ENCODE measurements around the gene DIO1.
A peak's percentile ranks its signal among the peaks of the same experiment; 100 is the strongest.

Gene DIO1

GRCh38 chr1:53905509-53905908, 11.5 kb downstream of the DIO1 start:
- no peak for DNase-seq (ENCODE audit: low read depth)
- no peak overlapping the region for H3K4me3 ChIP-seq (ENCODE audit: low read length)
- TF ChIP-seq, protein P1, sequence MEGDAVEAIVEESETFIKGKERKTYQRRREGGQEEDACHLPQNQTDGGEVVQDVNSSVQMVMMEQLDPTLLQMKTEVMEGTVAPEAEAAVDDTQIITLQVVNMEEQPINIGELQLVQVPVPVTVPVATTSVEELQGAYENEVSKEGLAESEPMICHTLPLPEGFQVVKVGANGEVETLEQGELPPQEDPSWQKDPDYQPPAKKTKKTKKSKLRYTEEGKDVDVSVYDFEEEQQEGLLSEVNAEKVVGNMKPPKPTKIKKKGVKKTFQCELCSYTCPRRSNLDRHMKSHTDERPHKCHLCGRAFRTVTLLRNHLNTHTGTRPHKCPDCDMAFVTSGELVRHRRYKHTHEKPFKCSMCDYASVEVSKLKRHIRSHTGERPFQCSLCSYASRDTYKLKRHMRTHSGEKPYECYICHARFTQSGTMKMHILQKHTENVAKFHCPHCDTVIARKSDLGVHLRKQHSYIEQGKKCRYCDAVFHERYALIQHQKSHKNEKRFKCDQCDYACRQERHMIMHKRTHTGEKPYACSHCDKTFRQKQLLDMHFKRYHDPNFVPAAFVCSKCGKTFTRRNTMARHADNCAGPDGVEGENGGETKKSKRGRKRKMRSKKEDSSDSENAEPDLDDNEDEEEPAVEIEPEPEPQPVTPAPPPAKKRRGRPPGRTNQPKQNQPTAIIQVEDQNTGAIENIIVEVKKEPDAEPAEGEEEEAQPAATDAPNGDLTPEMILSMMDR (IDR thresholded peaks at IDR 0.05; ENCODE audit: insufficient read depth, low read depth, low read length, missing control alignments): no peak

DNA sequence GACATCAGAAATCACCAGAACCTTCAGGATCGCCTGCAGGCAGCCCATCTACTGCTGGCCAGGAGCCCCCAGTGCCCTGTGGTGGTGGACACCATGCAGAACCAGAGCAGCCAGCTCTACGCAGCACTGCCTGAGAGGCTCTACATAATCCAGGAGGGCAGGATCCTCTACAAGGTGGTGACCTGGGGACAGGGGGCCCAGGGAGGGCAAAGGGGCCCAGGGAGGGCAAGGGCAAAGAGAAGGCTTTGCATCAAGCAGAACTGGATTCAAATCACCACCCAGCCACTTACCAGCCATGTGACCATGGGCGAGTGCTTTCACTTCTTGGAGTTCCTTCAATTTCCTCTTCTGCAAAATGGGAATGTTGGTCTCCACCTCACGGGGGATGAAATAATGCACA, 12.1 kb downstream of the DIO1 start:
- TF ChIP-seq, protein P1 (IDR thresholded peaks at IDR 0.05; ENCODE audit: insufficient read depth, low read depth, low read length, missing control alignments): no peak
- H3K4me3 ChIP-seq (ENCODE audit: low read length): no peak overlapping the region
- no peak for DNase-seq (ENCODE audit: low read depth)

DNA sequence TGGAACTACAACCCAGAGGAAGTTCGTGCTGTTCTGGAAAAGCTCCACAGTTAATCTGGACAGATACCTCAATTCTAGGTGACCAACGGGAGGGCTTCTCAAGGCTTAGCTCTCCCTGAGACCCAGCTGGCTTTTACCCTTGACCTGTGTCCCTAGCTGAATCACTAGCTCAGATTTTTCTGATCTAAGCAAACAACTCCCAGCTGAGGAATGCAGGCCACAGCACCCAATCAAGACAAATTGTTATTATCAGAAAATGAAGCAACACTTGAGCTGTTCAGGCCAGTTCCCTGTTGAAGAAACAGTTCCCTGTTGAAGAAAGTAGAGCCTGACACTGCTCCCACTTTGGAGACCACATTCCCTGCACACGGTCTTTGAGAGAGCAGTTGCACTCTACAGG, 16.0 kb downstream of the DIO1 start:
- no peak overlapping the region for H3K4me3 ChIP-seq (ENCODE audit: low read length)
- TF ChIP-seq, protein P1 (IDR thresholded peaks at IDR 0.05; ENCODE audit: insufficient read depth, low read depth, low read length, missing control alignments): no peak
- peak; percentile 49 for DNase-seq (ENCODE audit: low read depth)

DNA sequence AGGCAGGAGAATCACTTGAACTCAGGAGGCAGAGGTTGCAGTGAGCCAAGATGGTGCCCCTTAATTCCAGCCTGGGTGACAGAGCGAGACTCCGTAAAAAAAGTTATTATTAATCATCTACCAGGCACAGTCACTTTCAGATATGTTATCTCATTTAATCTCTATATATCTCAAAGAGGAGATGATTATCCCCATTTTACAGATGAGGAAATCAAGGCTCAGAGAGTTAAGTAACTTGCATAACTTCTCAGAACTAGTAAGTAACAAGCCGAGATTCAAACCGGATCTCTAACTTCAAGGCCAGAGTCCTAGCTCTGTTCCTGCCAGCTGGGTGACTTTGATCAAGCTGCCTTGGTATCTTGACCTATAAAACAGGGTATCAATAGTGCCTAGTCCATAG, 17.5 kb downstream of the DIO1 start:
- no peak for DNase-seq (ENCODE audit: low read depth)
- no peak overlapping the region for H3K4me3 ChIP-seq (ENCODE audit: low read length)
- TF ChIP-seq, protein P1 (IDR thresholded peaks at IDR 0.05; ENCODE audit: insufficient read depth, low read depth, low read length, missing control alignments): no peak

DNA sequence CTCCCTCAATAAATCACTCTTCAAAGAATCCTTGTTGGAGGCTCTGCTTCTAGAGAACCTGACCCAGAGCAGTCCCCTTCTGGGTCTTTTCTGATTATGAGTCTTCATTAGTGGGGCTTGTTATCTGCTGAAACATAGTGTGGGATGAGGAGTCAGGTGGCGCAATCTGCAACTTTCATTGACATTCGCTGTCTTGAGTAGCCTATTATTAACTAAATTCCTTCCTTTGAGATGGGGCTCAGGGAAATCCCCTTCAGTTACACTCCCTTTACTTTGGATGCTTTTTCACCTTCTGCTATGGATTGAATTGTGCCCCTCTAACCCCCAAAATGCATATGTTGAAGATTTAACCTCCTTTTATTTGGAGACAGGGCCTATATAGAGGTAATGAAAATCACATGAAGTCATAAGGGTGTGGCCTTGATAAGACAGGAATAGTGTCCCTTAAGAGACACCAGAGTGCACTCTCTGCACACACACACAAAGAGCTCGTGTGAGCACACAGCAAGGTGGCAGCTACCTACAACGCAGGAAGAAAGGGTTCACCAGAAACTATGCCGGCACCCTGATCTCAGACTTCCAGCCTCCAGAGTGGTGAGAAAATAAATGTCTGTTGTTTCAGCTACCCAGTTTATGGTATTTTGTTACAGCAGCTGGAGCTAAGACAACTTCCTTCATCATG, 19.5 kb downstream of the DIO1 start:
- no peak overlapping the region for H3K4me3 ChIP-seq (ENCODE audit: low read length)
- TF ChIP-seq, protein P1 (IDR thresholded peaks at IDR 0.05; ENCODE audit: insufficient read depth, low read depth, low read length, missing control alignments): no peak
- no peak for DNase-seq (ENCODE audit: low read depth)

DNA sequence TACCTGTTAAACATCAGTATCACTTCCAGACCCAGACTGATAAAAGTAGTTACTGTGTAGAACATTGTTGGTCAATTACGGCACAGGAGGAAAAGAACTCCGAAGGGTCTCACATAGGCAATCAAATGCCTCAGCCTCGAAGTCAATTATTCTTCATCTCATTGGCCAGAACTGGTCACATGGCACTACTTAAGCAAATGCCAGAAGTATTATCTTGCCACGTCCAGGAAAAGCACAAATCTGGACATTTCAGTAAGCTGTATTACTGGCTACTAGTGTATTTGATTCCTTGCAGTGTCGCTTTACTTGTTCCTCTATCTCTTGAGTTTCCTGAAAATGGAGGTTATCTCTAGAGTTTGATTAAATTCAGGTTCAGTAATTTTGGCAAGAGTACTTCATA, 24.4 kb downstream of the DIO1 start:
- TF ChIP-seq, protein P1 (IDR thresholded peaks at IDR 0.05; ENCODE audit: insufficient read depth, low read depth, low read length, missing control alignments): no peak
- H3K4me3 ChIP-seq (ENCODE audit: low read length): no peak overlapping the region

DNA sequence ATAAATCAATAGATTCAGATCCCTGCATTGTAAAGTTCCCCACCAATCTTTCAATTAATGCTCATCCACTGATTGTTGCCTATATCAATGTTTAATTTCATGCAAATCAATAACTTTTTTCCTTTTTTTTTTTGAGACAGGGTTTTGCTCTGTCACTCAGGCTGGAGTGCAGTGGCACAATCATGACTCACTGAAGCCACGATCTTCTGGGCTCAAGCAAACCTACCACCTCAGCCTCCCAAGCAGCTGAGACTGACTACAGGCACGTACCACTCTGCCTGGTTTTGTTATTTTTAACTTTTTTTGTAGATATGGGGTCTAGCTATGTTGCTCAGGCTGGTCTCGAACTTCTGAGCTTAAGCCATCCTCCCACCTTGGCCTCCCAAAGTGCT, 25.7 kb downstream of the DIO1 start:
- peak; percentile 36 for DNase-seq (ENCODE audit: low read depth)
- H3K4me3 ChIP-seq (ENCODE audit: low read length): no peak overlapping the region
- TF ChIP-seq, protein P1 (IDR thresholded peaks at IDR 0.05; ENCODE audit: insufficient read depth, low read depth, low read length, missing control alignments): no peak

More for the DNA sequence above, 24.4 kb downstream of the DIO1 start:
- no peak for DNase-seq (ENCODE audit: low read depth)
